Adipose tissue (tissue), 3 donors: ENCODE measurements around the gene IPPK. TPM values are rescaled to one million over a fixed set of nuclear protein-coding genes. Genes with fewer than 3 reads are reported as not detected.
A peak's percentile ranks its signal among the peaks of the same experiment; 100 is the strongest.
"Not testable (repeated sequence)": the region's sequence is repeated elsewhere in the genome, so short reads cannot be mapped to it uniquely, and the experiment has no call there.

ENCODE experiments used
- H3K27ac ChIP-seq: one replicate; pipeline ENCODE4 v1.5.1; 2013; ENCODE audit warnings: low read depth, low read length
- WGBS, 3 donors: extraction: QIAGEN DNeasy Blood & Tissue Kit; methylation state at CpG; one replicate each; pipeline ENCODE4 v1.1.7; 2013; 5-methylcytosine and 5-hydroxymethylcytosine counted together
- polyA plus RNA-seq, 3 donors: library from polyadenylated mRNA; stranded (reverse); fragments of 200-250 nt; gene quantifications; one replicate each; pipeline ENCODE4 v1.2.3, GENCODE V29; 2013
- donor health status: healthy with polysubstance abuse.
- donor health status: Bipolar disorder and iron deficiency.
- donor health status: healthy.

IPPK gene
- polyA plus RNA-seq, 3 donors, result 1.7 to 7.4 (median 5.8) TPM

DNA sequence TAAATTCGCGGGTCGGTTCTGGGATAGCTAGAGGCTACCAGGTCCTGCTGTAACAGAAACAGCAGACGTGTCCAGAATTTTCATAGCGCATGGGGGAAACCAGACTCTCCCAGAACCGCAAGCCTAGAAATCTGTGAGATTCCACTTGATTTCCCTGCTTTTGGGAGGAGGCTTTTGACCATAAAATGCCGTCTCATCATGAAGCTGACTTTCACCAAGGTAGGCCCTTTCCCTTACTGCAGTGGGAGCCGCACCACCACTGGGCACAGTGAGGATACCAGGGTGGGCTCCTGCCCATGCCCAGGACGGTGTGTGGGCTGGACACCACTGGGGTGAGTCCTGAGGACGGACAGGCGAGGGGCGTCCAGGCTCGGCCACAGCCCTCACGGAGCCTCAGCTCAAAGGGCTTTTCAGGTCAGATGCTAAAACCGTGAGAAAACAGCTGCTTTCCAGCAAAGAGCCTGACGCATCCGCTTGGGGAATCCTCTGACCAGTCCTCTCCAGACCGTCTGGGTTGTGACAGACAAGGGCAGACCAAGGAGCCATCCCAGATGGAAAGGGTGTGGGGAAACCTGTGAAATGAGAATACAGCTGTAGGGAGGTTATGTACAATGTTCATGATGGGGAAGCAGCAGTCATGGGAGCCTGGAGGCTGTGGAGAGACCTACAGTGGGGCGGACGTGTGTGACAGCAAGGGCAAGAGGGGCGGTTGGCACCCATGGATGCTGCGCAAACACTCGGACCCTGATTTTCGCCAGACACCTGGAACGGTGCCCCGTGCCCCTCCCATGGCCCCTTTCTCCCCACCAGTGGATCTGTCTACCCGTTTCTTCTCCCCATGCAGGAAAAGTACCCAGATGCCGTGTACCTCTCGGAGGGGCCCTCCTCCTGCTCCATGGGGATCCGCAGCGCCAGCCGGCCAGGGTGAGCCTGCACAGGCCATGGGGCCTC lies 59.2 kb downstream of the IPPK start:
- H3K27ac ChIP-seq, result no peak overlapping the region
- WGBS, 3 donors, result 83 to 93% (median 92%) methylated on average over 32 of the region's 32 CpGs

DNA sequence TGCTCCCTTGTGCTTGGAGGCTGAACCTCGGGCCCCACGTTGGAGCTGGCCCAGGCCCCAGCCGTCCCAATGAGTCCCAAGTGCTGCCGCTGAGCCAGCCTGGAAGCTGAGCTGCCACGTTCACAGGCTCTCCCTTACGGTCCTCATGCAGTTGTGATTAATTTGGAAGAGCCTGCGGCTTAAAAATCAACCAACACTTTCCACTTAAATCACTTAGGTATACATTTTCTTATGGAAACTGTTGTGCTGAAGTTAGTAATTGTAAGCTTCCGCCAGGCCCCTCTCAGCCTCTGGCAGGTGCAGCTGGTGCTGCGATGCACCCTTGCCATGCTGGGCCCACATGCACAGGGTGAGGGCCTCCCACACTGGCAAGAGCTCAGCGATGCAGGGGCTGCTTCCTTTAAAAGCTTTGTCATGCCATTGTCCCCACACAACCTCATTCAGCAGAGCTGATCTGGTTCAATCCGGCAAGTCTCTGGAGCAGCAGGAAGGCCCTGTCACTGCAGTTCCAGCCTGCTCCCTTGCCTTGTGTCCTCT lies 61.0 kb downstream of the IPPK start:
- H3K27ac ChIP-seq, result no peak overlapping the region

GRCh38 chr9:92608241-92608908 lies 61.6 kb downstream of the IPPK start:
- H3K27ac ChIP-seq, result no peak overlapping the region

More for the DNA sequence above, 61.0 kb downstream of the IPPK start:
- WGBS, 3 donors, result 54 to 67% (median 59%) methylated on average over 11 of the region's 11 CpGs

GRCh38 chr9:92607773-92608172 lies 62.2 kb downstream of the IPPK start:
- H3K27ac ChIP-seq, result no peak overlapping the region
- 35 to 46% (median 45%) methylated on average over 4 of the region's 4 CpGs for WGBS, 3 donors

More at GRCh38 chr9:92608241-92608908, 61.6 kb downstream of the IPPK start:
- WGBS, 3 donors, result 45 to 71% (median 70%) methylated on average over 10 of the region's 10 CpGs

- 17 to 31% (median 30%) methylated on average over 2 of the region's 2 CpGs for WGBS, 3 donors
- no peak overlapping the region for H3K27ac ChIP-seq
Measured at GRCh38 chr9:92607088-92607487, 62.8 kb downstream of the IPPK start.

GRCh38 chr9:92605224-92605623 lies 64.7 kb downstream of the IPPK start:
- no peak overlapping the region for H3K27ac ChIP-seq
- WGBS, 3 donors, result 86 to 96% (median 94%) methylated on average over 5 of the region's 5 CpGs

GRCh38 chr9:92603990-92604389 lies 65.9 kb downstream of the IPPK start:
- H3K27ac ChIP-seq, result no peak overlapping the region
- 83 to 97% (median 91%) methylated on average over 5 of the region's 5 CpGs for WGBS, 3 donors

- WGBS, 3 donors, result 87 to 97% (median 95%) methylated on average over 5 of the region's 5 CpGs
- no peak overlapping the region for H3K27ac ChIP-seq
Measured at GRCh38 chr9:92603100-92603499, 66.8 kb downstream of the IPPK start.

DNA sequence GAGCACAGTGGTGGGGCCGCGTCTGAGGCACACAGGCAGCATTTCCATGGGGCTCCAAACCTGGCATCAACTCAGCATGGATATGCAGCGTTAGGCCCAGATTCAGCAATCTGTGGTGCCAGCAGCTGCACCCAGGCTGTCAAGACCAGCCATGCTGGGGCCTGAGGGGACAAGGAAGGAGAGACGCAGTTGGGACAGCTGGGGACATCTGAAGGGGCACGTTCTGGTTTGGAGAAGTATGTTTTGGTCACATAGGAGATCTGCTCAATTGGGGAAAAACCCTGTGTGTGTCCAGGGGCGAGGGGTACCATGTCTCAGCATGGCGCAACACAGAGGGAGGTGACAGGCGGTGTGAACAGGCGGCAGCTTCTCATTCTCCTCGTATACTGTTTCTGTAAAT lies 67.5 kb downstream of the IPPK start:
- H3K27ac ChIP-seq, result no peak overlapping the region
- WGBS, 3 donors, result 92 to 95% (median 93%) methylated on average over 10 of the region's 10 CpGs

- H3K27ac ChIP-seq, result no peak overlapping the region
- WGBS, 3 donors, result 73 to 84% (median 84%) methylated on average over 12 of the region's 12 CpGs
Measured at GRCh38 chr9:92601451-92601850, 68.5 kb downstream of the IPPK start.

DNA sequence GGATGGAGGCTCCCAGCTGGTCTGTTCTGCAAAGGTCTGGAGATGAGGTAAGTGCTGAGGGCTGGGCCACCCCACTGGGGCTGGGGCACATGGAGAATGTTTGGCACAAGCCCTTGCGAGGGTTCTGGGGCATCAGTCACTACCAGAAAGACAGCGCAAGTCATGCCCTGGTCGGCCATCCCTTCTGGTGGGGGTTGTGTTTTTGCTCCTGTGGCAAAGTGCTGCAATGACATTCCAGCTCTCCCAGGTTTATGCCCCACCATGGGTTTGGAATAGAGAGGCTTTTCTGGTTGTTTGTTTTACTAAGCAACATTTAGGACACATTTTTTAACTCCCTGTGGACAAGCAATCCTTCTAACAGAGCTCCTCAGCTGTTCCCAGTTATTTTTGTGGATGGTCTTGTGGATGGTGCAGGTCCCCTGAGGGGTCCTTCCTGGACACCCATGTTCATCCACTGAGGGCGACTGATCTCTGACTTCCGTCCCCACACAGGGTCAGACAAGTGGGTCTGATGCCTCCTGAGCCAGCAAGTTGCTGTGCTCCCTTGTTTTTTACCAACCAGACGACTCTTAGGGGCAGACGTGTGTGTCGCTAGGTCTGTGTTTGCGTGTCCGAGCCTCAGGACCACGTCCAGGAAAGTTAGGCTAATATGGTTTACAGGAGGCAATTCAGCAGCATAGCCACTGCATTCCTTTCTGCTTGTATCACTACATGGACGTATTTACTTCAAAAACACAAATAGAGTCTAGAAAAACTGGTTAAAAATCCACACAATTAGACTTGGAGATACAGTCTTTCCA lies 69.3 kb downstream of the IPPK start:
- no peak overlapping the region for H3K27ac ChIP-seq
- 59 to 75% (median 60%) methylated on average over 12 of the region's 12 CpGs for WGBS, 3 donors

DNA sequence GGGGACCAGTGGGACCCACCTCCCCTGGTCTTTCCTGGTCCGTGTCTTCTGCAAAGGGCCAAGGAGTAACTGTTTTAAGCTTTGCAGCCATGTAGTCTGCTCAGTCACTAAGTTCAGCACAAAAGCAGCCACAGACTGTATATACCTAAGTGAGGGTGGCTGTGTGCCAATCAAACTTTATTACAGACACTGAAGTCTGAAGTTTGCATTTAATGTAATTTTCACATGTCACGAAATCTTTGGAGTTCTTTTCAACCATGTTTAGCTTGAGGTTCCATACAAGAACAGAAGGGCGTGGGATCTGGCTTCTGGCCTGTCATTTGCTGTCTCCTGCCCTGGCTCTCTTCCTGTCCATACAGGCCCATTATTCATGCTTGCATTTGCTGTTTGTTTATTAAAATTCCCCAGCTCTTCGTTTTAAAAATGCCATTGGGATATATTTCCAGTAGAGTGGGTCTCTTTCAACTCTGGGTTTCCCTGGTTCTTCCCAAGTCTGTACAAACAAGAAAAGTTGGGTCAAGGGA lies 69.9 kb downstream of the IPPK start:
- H3K27ac ChIP-seq, result no peak overlapping the region
- 77 to 80% (median 79%) methylated on average over 4 of the region's 4 CpGs for WGBS, 3 donors

- peak overlapping the region; percentile 48 for H3K27ac ChIP-seq
- 49 to 80% (median 75%) methylated on average over 2 of the region's 2 CpGs for WGBS, 3 donors
Measured at GRCh38 chr9:92598382-92598781, 71.5 kb downstream of the IPPK start.

- WGBS, 3 donors, result 93 to 100% (median 96%) methylated on average over 1 of the region's 1 CpG
Measured at GRCh38 chr9:92595930-92596329, 74.0 kb downstream of the IPPK start.

GRCh38 chr9:92595075-92595474 lies 74.9 kb downstream of the IPPK start:
- not testable (repeated sequence) for H3K27ac ChIP-seq

More at GRCh38 chr9:92595930-92596329, 74.0 kb downstream of the IPPK start:
- no peak overlapping the region for H3K27ac ChIP-seq

GRCh38 chr9:92592946-92593861 lies 76.7 kb downstream of the IPPK start:
- H3K27ac ChIP-seq, result no peak overlapping the region
- 36 to 74% (median 56%) methylated on average over 7 of the region's 7 CpGs for WGBS, 3 donors

More at GRCh38 chr9:92595075-92595474, 74.9 kb downstream of the IPPK start:
- 88 to 100% (median 90%) methylated on average over 1 of the region's 1 CpG for WGBS, 3 donors

GRCh38 chr9:92592537-92592936 lies 77.4 kb downstream of the IPPK start:
- no peak overlapping the region for H3K27ac ChIP-seq
- 92 to 95% (median 94%) methylated on average over 1 of the region's 1 CpG for WGBS, 3 donors
